Mesenchymal stem cell (in vitro differentiated cells and primary cell): ENCODE data around the gene SOCS1.

Source experiments
- DNase-seq: peaks from one replicate; pipeline ENCODE4 v3.0.0-alpha.2; 2013
- H2AFZ ChIP-seq: one replicate; pipeline ENCODE4 v1.6.1; 2013; ENCODE audit warnings: low read depth, mild to moderate bottlenecking, control low read depth, inconsistent platforms, low read length, moderate library complexity
- H2AK5ac ChIP-seq: 2 replicates; pipeline ENCODE4 v1.6.1; 2013; ENCODE audit warnings: low read length, moderate library complexity, mild to moderate bottlenecking, inconsistent platforms; ENCODE audit not compliant: severe bottlenecking
- H2BK120ac ChIP-seq: one replicate; pipeline ENCODE4 v1.6.1; 2013; ENCODE audit warnings: low read depth, mild to moderate bottlenecking, inconsistent platforms, low read length, moderate library complexity
- H2BK12ac ChIP-seq, 2 experiments: one replicate each; pipeline ENCODE4 v1.6.1; 2013; ENCODE audit warnings: inconsistent platforms in 2 of 2, low read length in 2 of 2, mild to moderate bottlenecking in 2 of 2, moderate library complexity in 2 of 2, control low read depth in 1 of 2
- H2BK15ac ChIP-seq: one replicate; pipeline ENCODE4 v1.6.1; 2013; ENCODE audit warnings: mild to moderate bottlenecking, low read depth, inconsistent platforms; ENCODE audit not compliant: poor library complexity, severe bottlenecking
- H2BK5ac ChIP-seq: 2 replicates; pipeline ENCODE4 v1.6.1; 2013; ENCODE audit warnings: low read depth, mild to moderate bottlenecking, low read length, control low read depth, inconsistent platforms; ENCODE audit not compliant: poor library complexity, severe bottlenecking
- H3K14ac ChIP-seq, 2 experiments: one replicate each; pipeline ENCODE4 v1.6.1; 2013; ENCODE audit warnings: inconsistent platforms in 2 of 2, low read length in 2 of 2, control low read depth in 1 of 2, mild to moderate bottlenecking in 1 of 2, moderate library complexity in 1 of 2
- H3K18ac ChIP-seq, 2 experiments: one replicate each; pipeline ENCODE4 v1.6.1; 2013; ENCODE audit warnings: inconsistent platforms in 2 of 2, low read length in 2 of 2, control low read depth in 1 of 2, low read depth in 1 of 2, mild to moderate bottlenecking in 1 of 2
- H3K23ac ChIP-seq, 2 experiments: one replicate each; pipeline ENCODE4 v1.6.1; 2013; ENCODE audit warnings: inconsistent platforms in 2 of 2, low read length in 2 of 2, mild to moderate bottlenecking in 2 of 2, moderate library complexity in 2 of 2, control low read depth in 1 of 2
- H3K27ac ChIP-seq: 2 replicates; pipeline ENCODE4 v1.5.1; 2013; ENCODE audit warnings: mild to moderate bottlenecking, moderate library complexity, low read length, control low read depth, inconsistent platforms; ENCODE audit not compliant: poor library complexity, severe bottlenecking
- H3K27me3 ChIP-seq, 2 experiments: 2 replicates each; pipeline versions ENCODE4 v1.6.1 to v1.7.0; 2013; ENCODE audit warnings: low read length in 2 of 2, mild to moderate bottlenecking in 2 of 2, moderate library complexity in 2 of 2, control low read depth in 1 of 2, inconsistent platforms in 1 of 2; ENCODE audit not compliant: control insufficient read depth in 1 of 2, insufficient read depth in 1 of 2
- H3K36me3 ChIP-seq, 2 experiments: 2 replicates each; pipeline versions ENCODE4 v1.6.1 to v1.7.0; 2013; ENCODE audit warnings: low read length in 2 of 2, control low read depth in 1 of 2, inconsistent platforms in 1 of 2, low read depth in 1 of 2, mild to moderate bottlenecking in 1 of 2; ENCODE audit not compliant: insufficient read depth in 2 of 2, control insufficient read depth in 1 of 2
- H3K4ac ChIP-seq, 2 experiments: one replicate each; pipeline ENCODE4 v1.6.1; 2013; ENCODE audit warnings: inconsistent platforms in 2 of 2, low read length in 2 of 2, mild to moderate bottlenecking in 2 of 2, moderate library complexity in 2 of 2, control low read depth in 1 of 2, low read depth in 1 of 2
- H3K4me1 ChIP-seq: 2 replicates; pipeline ENCODE4 v1.6.1; 2013; ENCODE audit warnings: low read depth, low read length, control low read depth; ENCODE audit not compliant: control insufficient read depth, insufficient read depth
- H3K4me2 ChIP-seq: 2 replicates; pipeline ENCODE4 v1.6.1; 2013; ENCODE audit warnings: low read length, mild to moderate bottlenecking, inconsistent platforms; ENCODE audit not compliant: poor library complexity, severe bottlenecking
- H3K4me3 ChIP-seq, 2 experiments: 2 replicates each; pipeline versions ENCODE4 v1.5.1 to v1.7.0; 2013; ENCODE audit warnings: low read length in 2 of 2, mild to moderate bottlenecking in 2 of 2, control low read depth in 1 of 2, low read depth in 1 of 2; ENCODE audit not compliant: insufficient read depth in 1 of 2
- H3K79me1 ChIP-seq: replicated peaks from 2 replicates; pipeline ENCODE4 v1.6.1; 2013; ENCODE audit warnings: mild to moderate bottlenecking, control low read depth, low read length, inconsistent platforms; ENCODE audit not compliant: poor library complexity, severe bottlenecking
- H3K9ac ChIP-seq: 2 replicates; pipeline ENCODE4 v1.7.0; 2013; ENCODE audit warnings: mild to moderate bottlenecking, low read length, moderate library complexity
- H3K9me3 ChIP-seq: 2 replicates; pipeline ENCODE4 v1.7.0; 2013; ENCODE audit warnings: mild to moderate bottlenecking, low read length; ENCODE audit not compliant: control insufficient read depth
- H4K8ac ChIP-seq: one replicate; pipeline ENCODE4 v1.6.1; 2013; ENCODE audit warnings: inconsistent platforms, mild to moderate bottlenecking, low read length, moderate library complexity
- H4K91ac ChIP-seq: one replicate; pipeline ENCODE4 v1.6.1; 2013; ENCODE audit warnings: mild to moderate bottlenecking, low read length, inconsistent platforms
- WGBS: methylation state at CpG from one replicate; pipeline ENCODE4 v1.1.7; 2013; ENCODE audit warnings: mixed read lengths; 5-methylcytosine and 5-hydroxymethylcytosine counted together

Gene SOCS1

DNA sequence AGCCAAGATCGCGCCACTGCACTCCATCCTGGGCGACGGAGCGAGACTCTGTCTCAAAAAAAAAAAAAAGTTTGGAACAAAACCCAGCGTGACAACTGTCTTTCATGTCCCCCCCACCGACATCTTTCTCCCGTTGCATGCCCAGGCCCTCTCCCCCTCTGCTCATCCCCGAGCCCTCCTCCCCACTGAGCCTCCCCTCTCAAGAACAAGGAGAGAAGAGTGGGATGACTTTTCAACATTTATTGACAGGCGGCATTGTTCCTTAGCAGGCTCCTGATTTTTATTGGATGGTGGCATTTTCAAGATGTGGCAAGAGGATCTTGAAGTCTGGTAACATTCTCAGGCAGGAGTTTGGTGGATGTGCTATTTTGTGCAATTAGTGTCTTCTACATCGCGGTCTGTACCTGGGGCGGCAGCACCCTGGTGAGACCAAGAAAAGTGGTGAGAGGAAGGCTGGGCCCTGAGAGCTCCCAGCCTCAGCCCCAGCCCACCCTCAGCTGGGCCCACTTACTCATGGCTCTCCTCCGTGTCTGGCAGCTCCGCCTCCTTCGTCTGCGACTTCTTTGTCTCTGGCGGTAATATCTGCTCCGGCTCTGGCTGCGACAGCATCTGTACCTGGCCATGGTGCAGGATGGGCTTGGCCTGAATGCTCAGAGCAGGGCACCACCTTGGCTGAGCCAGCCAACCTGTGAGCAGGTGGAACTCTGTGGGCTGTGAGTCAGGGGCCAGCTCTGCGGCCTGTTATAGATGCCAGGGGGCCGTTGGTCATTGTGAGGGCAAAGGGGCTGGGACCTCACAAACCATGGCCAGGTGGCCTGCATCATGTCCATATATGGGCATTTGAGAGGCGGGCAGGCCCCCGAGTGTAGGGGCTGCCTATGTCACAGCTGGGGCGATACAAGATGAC lies 24.9 kb upstream of the SOCS1 start, which contains the start of gene PRM1:
TSS of gene PRM1 (minus strand) at position 715 of the 907 bp plus-strand sequence. CDS start at position 623, 92 bp downstream.
- Histone ChIP-seq H4K91ac (peak within 1 kb of the TSS; percentile 15), H3K23ac (no peak within 1 kb of the TSS), H4K8ac (no peak within 1 kb of the TSS), H2BK5ac (no peak within 1 kb of the TSS), H3K4ac (no peak within 1 kb of the TSS), H3K27me3 (peaks cover 9 to 44% of the 10 kb centered on the region in 2 experiments), H2BK15ac (no peak within 1 kb of the TSS), H3K79me1 (no peaks in the 10 kb centered on the region), H2BK12ac (peak within 1 kb of the TSS in 1 of 2 experiments; percentile 30), H3K27ac (no peak within 1 kb of the TSS), H3K4me1 (no peaks in the 10 kb centered on the region), H3K4me3 (peak within 1 kb of the TSS in 1 of 2 experiments; percentile 37), H3K18ac (no peak within 1 kb of the TSS), H3K36me3 (no peaks in the 10 kb centered on the region), H2AK5ac (peak within 1 kb of the TSS; percentile 65), H2BK120ac (no peak within 1 kb of the TSS), H3K4me2 (no peak within 1 kb of the TSS), H3K9me3 (peaks cover 4% of the 10 kb centered on the region), H3K9ac (no peak within 1 kb of the TSS), H2AFZ (no peak within 1 kb of the TSS), H3K14ac (peak within 1 kb of the TSS in 1 of 2 experiments; percentile 48)
- WGBS: 87% methylated on average over 17 of the region's 25 CpGs
- DNase-seq: no peak

DNA sequence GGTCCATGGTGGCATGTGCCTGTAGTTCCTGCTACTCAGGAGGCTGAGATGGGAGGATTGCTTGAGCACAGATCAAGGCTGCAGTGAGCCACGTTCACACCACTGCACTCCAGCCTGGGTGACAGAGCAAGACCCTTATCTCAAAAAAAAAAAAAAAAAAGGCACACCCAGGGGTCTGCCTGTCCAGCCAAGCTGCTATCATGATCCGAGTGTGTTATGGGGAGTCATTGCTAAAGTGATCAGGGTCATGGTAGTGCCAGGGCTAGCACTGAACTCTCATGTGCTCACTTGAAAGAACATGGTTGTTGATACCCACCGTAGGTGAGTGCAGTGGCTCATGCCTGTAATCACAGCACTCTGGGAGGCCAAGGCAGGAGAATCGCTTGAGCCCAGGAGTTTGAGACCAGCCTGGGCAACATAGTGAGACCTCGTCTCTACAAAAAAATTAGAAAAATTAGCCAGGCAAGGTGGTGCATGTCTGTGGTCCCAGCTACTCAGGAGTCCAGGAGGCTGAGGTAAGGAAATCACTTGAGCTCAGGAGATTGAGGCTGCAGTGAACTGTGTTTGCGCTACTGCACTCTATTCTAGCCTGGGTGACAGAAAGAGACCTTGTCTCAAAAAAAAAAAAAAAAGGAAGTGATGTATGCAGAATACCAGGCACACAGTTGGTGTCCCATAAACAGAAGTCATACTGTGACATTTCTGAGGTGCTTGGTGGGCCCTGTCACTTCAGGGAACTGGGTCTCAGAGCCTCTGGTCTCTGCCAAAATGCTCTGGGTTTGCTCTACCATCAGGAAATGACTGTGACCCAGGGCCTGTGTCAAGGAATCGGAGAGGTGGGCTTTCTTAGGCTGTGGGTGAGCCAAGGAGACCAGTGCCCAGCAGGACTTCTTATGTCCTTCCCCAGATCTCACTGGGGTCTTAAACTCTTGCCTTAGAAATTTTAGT lies 23.0 kb upstream of the SOCS1 start:
- no peak overlapping the region for H3K4ac ChIP-seq
- no peaks in the 10 kb centered on the region for H3K4me1 ChIP-seq
- no peak overlapping the region for H2BK12ac ChIP-seq
- 92% methylated on average over 7 of the region's 7 CpGs for WGBS
- no peaks in the 10 kb centered on the region for H3K79me1 ChIP-seq
- no peak overlapping the region for H2AFZ ChIP-seq
- H3K36me3 ChIP-seq: no peaks in the 10 kb centered on the region
- DNase-seq: no peak
- H3K18ac ChIP-seq: no peak overlapping the region
- no peak overlapping the region for H4K8ac ChIP-seq
- no peak overlapping the region for H3K4me2 ChIP-seq
- H2BK120ac ChIP-seq: no peak overlapping the region
- peaks cover 9 to 39% of the 10 kb centered on the region in 2 experiments for H3K27me3 ChIP-seq
- H2AK5ac ChIP-seq: no peak overlapping the region
- H3K9me3 ChIP-seq: peaks cover 4% of the 10 kb centered on the region
- H3K23ac ChIP-seq: no peak overlapping the region
- no peak overlapping the region for H4K91ac ChIP-seq
- no peak overlapping the region for H2BK5ac ChIP-seq
- no peak overlapping the region for H3K4me3 ChIP-seq
- H3K9ac ChIP-seq: no peak overlapping the region
- no peak overlapping the region for H2BK15ac ChIP-seq
- no peak overlapping the region for H3K27ac ChIP-seq
- H3K14ac ChIP-seq: no peak overlapping the region

DNA sequence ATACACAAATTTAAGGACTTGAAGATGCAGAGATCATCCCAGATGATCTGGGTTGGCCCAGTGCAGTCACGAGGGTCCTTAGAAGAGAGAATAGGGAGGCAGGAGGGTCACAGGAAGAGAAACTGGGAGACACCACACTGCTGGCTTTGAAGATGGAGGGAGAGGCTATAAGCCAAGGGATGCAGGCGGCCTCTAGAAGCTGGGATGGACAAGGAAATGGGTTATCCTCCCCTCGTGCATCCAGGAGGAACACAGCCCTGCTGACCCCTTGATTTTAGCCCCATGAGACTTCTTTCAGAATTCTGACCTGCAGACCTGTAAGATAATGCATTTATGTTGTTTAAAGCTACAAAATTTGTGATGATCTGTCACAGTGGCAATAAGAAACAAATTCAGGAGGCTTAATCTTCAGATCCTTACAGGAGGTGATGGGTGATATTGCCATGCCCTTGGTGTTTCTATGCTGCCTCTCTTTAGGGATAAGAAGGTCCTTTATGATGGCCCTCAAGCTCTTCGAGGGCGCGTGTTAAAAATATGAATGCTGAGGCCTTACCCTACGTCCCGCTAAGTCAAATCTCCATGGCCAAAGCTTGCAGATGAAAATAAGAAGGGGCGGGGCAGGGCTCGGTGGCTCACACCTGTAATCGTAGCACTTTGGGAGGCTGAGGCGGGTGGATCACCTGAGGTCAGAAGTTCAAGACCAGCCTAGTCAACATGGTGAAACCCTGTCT lies 21.8 kb upstream of the SOCS1 start:
- Histone ChIP-seq H3K27me3 (peaks cover 9 to 41% of the 10 kb centered on the region in 2 experiments), H3K27ac (no peak overlapping the region), H2AFZ (no peak overlapping the region), H2AK5ac (no peak overlapping the region), H3K36me3 (no peaks in the 10 kb centered on the region), H3K4me3 (no peak overlapping the region), H2BK5ac (no peak overlapping the region), H3K4ac (no peak overlapping the region), H3K14ac (no peak overlapping the region), H4K91ac (no peak overlapping the region), H3K9ac (no peak overlapping the region), H3K79me1 (no peaks in the 10 kb centered on the region), H2BK120ac (no peak overlapping the region), H3K4me2 (no peak overlapping the region), H3K18ac (no peak overlapping the region), H3K9me3 (peaks cover 4% of the 10 kb centered on the region), H2BK15ac (no peak overlapping the region), H3K23ac (no peak overlapping the region), H3K4me1 (peaks cover 4% of the 10 kb centered on the region), H2BK12ac (no peak overlapping the region), H4K8ac (no peak overlapping the region)
- no peak for DNase-seq
- 87% methylated on average over 11 of the region's 12 CpGs for WGBS
